Thyroid gland (tissue), 4 donors: ENCODE data around the gene SCEL. TPM values are rescaled to one million over a fixed set of nuclear protein-coding genes. Genes with fewer than 3 reads are reported as not detected.

Source experiments
- DNase-seq, 2 donors: peaks; one replicate each; pipeline ENCODE4 v3.0.0-alpha.2; 2019
- H3K27ac ChIP-seq, 3 donors: fragments of 200-600 bp; sonication (generic); 1 replicate in 2 of 3; 2 replicates in 1 of 3; pipeline ENCODE4 v1.5.1; 2016 to 2019; ENCODE audit warnings: mild to moderate bottlenecking in 1 of 3, moderate library complexity in 1 of 3
- H3K27me3 ChIP-seq: fragments of 200-600 bp; sonication (generic); one replicate; pipeline ENCODE4 v1.5.1; 2019
- H3K36me3 ChIP-seq, 2 donors: fragments of 200-600 bp; sonication (generic); one replicate each; pipeline ENCODE4 v1.5.1; 2016 to 2019
- H3K4me1 ChIP-seq, 2 donors: fragments of 200-600 bp; sonication (generic); one replicate each; pipeline ENCODE4 v1.5.1; 2017 to 2019
- H3K4me3 ChIP-seq, 3 donors: fragments of 200-600 bp; sonication (generic); replicated peaks in 1 of 3; 1 replicate in 2 of 3; 2 replicates in 1 of 3; pipeline ENCODE4 v1.5.1; 2016; ENCODE audit warnings: mild to moderate bottlenecking in 1 of 3
- H3K9me3 ChIP-seq: fragments of 200-600 bp; sonication (generic); one replicate; pipeline ENCODE4 v1.5.1; 2017
- POLR2A ChIP-seq, 2 donors: fragments of 450-650 bp; IDR thresholded peaks; one replicate each; pipeline ENCODE4 v1.6.1; 2017; ENCODE audit warnings: antibody characterized with exemption in 2 of 2, mild to moderate bottlenecking in 2 of 2, moderate library complexity in 1 of 2
- WGBS, 2 donors: methylation state at CpG; one replicate each; pipeline ENCODE4 v1.1.5; 2017; 5-methylcytosine and 5-hydroxymethylcytosine counted together
- intact Hi-C: fragments of 100-400 bp; cut with DNase I; formaldehyde crosslinking; loops from one replicate; pipeline ENCODE4 v1.15.1; 2023
- total RNA-seq, 4 donors: library from RNA; depleted of rRNA; stranded (reverse); fragments of >200 nt; gene quantifications; one replicate each; pipeline ENCODE4 v1.2.3, GENCODE V29; 2016
- TF ChIP-seq, protein P1 (sequence below), 6 experiments: fragments of 200-600 bp in 3 of 6; fragments of 450-650 bp in 3 of 6; sonication (generic) in 3 of 6; IDR thresholded peaks; one replicate each; pipeline ENCODE4 v1.5.1; 2016 to 2019; ENCODE audit warnings: antibody characterized with exemption in 6 of 6, mild to moderate bottlenecking in 2 of 6, inconsistent platforms in 1 of 6, moderate library complexity in 1 of 6

Gene SCEL
- total RNA-seq, 4 donors from 2014 or later = 0.79 to 3.4 (median 2.0) TPM

- no peak for TF ChIP-seq POLR2A (IDR thresholded peaks at IDR 0.05)
- TF ChIP-seq, protein P1, sequence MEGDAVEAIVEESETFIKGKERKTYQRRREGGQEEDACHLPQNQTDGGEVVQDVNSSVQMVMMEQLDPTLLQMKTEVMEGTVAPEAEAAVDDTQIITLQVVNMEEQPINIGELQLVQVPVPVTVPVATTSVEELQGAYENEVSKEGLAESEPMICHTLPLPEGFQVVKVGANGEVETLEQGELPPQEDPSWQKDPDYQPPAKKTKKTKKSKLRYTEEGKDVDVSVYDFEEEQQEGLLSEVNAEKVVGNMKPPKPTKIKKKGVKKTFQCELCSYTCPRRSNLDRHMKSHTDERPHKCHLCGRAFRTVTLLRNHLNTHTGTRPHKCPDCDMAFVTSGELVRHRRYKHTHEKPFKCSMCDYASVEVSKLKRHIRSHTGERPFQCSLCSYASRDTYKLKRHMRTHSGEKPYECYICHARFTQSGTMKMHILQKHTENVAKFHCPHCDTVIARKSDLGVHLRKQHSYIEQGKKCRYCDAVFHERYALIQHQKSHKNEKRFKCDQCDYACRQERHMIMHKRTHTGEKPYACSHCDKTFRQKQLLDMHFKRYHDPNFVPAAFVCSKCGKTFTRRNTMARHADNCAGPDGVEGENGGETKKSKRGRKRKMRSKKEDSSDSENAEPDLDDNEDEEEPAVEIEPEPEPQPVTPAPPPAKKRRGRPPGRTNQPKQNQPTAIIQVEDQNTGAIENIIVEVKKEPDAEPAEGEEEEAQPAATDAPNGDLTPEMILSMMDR (IDR thresholded peaks at IDR 0.05) = no peak
- no peaks in the 10 kb centered on the region for H3K27me3 ChIP-seq
- no peak overlapping the region for H3K27ac ChIP-seq
- H3K36me3 ChIP-seq = no peaks in the 10 kb centered on the region
- no peaks in the 10 kb centered on the region for H3K4me1 ChIP-seq
- intact Hi-C loops = no loop called here
- H3K4me3 ChIP-seq = no peak overlapping the region
- no peak for DNase-seq
- no peaks in the 10 kb centered on the region for H3K9me3 ChIP-seq
Measured at GRCh38 chr13:77616027-77616426, 80.5 kb downstream of the SCEL start.

DNA sequence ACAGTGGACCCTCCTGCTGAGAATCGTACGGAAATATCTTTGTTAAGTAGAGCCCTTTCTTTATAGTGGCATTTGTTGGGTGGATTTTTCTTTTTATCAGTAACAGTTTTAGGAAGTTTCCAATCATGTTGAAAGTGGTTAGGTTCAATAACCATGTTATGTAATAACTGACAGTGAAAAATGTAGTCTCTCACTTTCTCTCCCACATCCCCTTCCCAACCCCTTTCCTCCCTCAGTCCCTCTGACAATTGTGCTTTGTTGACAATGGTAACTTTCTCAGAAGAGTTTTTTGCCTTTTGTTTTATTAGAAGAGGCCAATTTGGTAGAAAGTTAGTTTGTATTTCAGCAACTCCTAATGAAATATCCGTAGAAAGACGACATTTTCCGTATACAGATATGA lies 84.1 kb downstream of the SCEL start:
- TF ChIP-seq, protein P1 (IDR thresholded peaks at IDR 0.05) = no peak
- no peak for TF ChIP-seq POLR2A (IDR thresholded peaks at IDR 0.05)
- Histone ChIP-seq H3K4me1 (no peaks in the 10 kb centered on the region), H3K9me3 (no peaks in the 10 kb centered on the region), H3K27me3 (no peaks in the 10 kb centered on the region), H3K4me3 (no peak overlapping the region), H3K27ac (no peak overlapping the region), H3K36me3 (no peaks in the 10 kb centered on the region)
- WGBS, 2 donors = 72 to 73% methylated on average over 5 of the region's 5 CpGs
- intact Hi-C loops = no loop called here
- no peak for DNase-seq

- WGBS, 2 donors = 47 to 64% methylated on average over 1 of the region's 1 CpG
- Histone ChIP-seq H3K36me3 (no peaks in the 10 kb centered on the region), H3K27me3 (no peaks in the 10 kb centered on the region), H3K4me1 (no peaks in the 10 kb centered on the region), H3K4me3 (no peak overlapping the region), H3K9me3 (no peaks in the 10 kb centered on the region), H3K27ac (no peak overlapping the region)
- DNase-seq = no peak
- TF ChIP-seq, protein P1 (IDR thresholded peaks at IDR 0.05) = no peak
- no peak for TF ChIP-seq POLR2A (IDR thresholded peaks at IDR 0.05)
- intact Hi-C loops = no loop called here
Measured at GRCh38 chr13:77620138-77620537, 84.6 kb downstream of the SCEL start.

- 75 to 80% methylated on average over 3 of the region's 3 CpGs for WGBS, 2 donors
- Histone ChIP-seq H3K27me3 (no peaks in the 10 kb centered on the region), H3K36me3 (no peaks in the 10 kb centered on the region), H3K4me3 (no peak overlapping the region), H3K27ac (no peak overlapping the region), H3K4me1 (no peaks in the 10 kb centered on the region), H3K9me3 (no peaks in the 10 kb centered on the region)
- intact Hi-C loops = no loop called here
- no peak for DNase-seq
- TF ChIP-seq, protein P1 (IDR thresholded peaks at IDR 0.05) = no peak
- no peak for TF ChIP-seq POLR2A (IDR thresholded peaks at IDR 0.05)
Measured at GRCh38 chr13:77623806-77624205, 88.3 kb downstream of the SCEL start.

GRCh38 chr13:77628170-77628569 lies 92.7 kb downstream of the SCEL start:
- intact Hi-C loops = no loop called here
- no peak overlapping the region for H3K27ac ChIP-seq
- no peaks in the 10 kb centered on the region for H3K9me3 ChIP-seq
- DNase-seq = no peak
- H3K36me3 ChIP-seq = no peaks in the 10 kb centered on the region
- no peaks in the 10 kb centered on the region for H3K27me3 ChIP-seq
- H3K4me3 ChIP-seq = no peak overlapping the region
- TF ChIP-seq, protein P1 (IDR thresholded peaks at IDR 0.05) = no peak
- TF ChIP-seq POLR2A (IDR thresholded peaks at IDR 0.05) = no peak
- no peaks in the 10 kb centered on the region for H3K4me1 ChIP-seq
